Activated CD4-positive, alpha-beta T cell treated with anti-CD3 and anti-CD28 coated beads, Interleukin-2, amount 10 ng/mL, durations not matched to agents 7 days and 5 days (primary cell): Measurements from ENCODE around the gene EPHB2. TPM values are rescaled to one million over a fixed set of nuclear protein-coding genes. Genes with fewer than 3 reads are reported as not detected.

Source experiments
- CTCF ChIA-PET: fragments of 350-600 bp; sonication (Branson Sonifier 250); formaldehyde crosslinking; loops from one replicate; lab custom pipeline; 2021; ENCODE audit warnings: antibody characterized with exemption; lab: Charles Lee
- POLR2A ChIA-PET: fragments of 350-600 bp; sonication (Branson Sonifier 250); formaldehyde crosslinking; loops from one replicate; lab custom pipeline; 2021; ENCODE audit warnings: antibody characterized with exemption; lab: Charles Lee
- DNase-seq: peaks from one replicate; pipeline ENCODE4 v3.0.0-alpha.2; 2020
- H3K27ac Mint-ChIP-seq: one replicate; pipeline ENCODE4 v1.8.0; 2021; ENCODE audit warnings: mild to moderate bottlenecking, moderate library complexity, mixed read lengths
- H3K27me3 Mint-ChIP-seq: one replicate; pipeline ENCODE4 v1.8.0; 2021; ENCODE audit warnings: mixed read lengths
- H3K36me3 Mint-ChIP-seq: one replicate; pipeline ENCODE4 v1.8.0; 2021; ENCODE audit warnings: low read depth, mixed read lengths
- H3K4me1 Mint-ChIP-seq: one replicate; pipeline ENCODE4 v1.8.0; 2021; ENCODE audit warnings: mixed read lengths
- H3K4me3 Mint-ChIP-seq: one replicate; pipeline ENCODE4 v1.8.0; 2021; ENCODE audit warnings: mild to moderate bottlenecking, moderate library complexity, mixed read lengths
- H3K9me3 Mint-ChIP-seq: one replicate; pipeline ENCODE4 v1.8.0; 2021; ENCODE audit warnings: mixed read lengths
- total RNA-seq, 2 experiments: library from RNA; stranded (reverse); gene quantifications; one replicate each; pipeline ENCODE4 v1.2.3, GENCODE V29; 2021

EPHB2 gene
- total RNA-seq, 2 experiments from 2014 or later = 0.08 TPM; not detected in 1

DNA sequence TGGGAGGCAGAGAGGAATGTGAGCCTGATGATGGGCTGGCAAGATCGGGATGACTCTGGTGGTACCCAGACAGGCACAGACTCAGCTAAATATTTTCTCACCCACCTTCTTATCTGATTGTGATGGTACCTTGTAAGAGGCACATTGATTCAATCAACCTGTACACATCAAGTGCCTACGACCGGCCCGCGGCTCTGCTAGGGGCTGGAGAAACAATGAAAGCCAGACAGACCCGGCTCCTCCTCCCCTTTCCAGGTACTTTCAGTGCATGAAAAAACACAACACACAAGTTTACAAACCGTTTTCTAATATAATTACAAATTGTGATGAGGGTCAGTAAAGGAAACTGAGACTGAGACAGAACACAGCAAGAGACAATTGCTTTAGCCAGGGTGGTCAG, 147.0 kb downstream of the EPHB2 start:
- no peaks in the 10 kb centered on the region for H3K4me1 Mint-ChIP-seq
- DNase-seq = no peak
- peaks cover 2% of the 10 kb centered on the region for H3K27me3 Mint-ChIP-seq
- no peaks in the 10 kb centered on the region for H3K36me3 Mint-ChIP-seq
- no peak overlapping the region for H3K4me3 Mint-ChIP-seq
- ChIA-PET CTCF (no interaction called here), POLR2A (no interaction called here)
- H3K27ac Mint-ChIP-seq = no peak overlapping the region
- no peaks in the 10 kb centered on the region for H3K9me3 Mint-ChIP-seq

DNA sequence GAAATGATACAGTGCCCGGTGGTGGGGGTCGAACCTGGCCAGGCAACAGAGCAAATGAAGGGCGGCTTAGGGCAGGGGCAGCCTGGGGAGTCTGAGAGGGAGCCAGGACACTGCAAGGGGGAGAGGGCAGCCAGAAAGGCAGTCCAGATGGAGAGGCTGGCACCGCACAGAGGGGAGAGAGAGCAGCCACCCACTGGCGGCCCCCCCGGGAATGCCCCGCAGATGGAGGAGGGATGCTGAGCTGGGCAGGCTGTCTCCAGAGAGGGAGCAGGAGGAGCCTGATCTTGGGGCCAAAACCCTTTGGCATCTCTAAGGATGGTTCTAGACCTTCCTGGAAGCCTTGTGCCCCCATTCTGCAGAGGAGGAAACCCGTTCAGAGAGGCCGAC, 149.8 kb downstream of the EPHB2 start:
- H3K9me3 Mint-ChIP-seq = no peaks in the 10 kb centered on the region
- CTCF ChIA-PET = no interaction called here
- POLR2A ChIA-PET = no interaction called here

DNA sequence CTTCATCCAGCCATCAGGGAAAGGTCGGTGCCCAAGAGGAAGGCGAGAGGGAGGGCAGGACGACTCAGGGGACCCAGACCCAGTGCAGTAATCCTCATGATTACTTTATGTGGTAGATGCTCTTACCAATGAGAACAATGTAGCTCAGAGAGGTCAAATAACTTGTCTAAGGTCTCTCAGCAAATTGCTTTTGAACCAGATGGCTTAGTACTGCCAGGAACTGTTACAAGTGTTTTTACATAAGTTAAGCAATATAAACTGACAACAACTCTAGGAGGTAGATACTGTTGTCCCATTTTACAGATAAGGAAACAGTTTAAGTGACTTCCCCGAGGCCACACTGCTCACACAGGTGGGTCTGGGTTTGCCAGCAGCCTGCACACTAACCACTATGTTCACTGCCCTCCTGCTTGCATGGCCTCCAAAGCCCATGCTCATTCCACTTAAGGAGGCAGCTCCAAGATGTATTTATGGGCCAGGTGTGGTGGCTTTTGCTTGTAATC, 150.3 kb downstream of the EPHB2 start:
- no peak overlapping the region for H3K27ac Mint-ChIP-seq

More for the DNA sequence above, 149.8 kb downstream of the EPHB2 start:
- no peak for DNase-seq
- Mint-ChIP-seq H3K4me3 (no peak overlapping the region), H3K27me3 (no peaks in the 10 kb centered on the region), H3K36me3 (no peaks in the 10 kb centered on the region), H3K27ac (no peak overlapping the region), H3K4me1 (no peaks in the 10 kb centered on the region)

DNA sequence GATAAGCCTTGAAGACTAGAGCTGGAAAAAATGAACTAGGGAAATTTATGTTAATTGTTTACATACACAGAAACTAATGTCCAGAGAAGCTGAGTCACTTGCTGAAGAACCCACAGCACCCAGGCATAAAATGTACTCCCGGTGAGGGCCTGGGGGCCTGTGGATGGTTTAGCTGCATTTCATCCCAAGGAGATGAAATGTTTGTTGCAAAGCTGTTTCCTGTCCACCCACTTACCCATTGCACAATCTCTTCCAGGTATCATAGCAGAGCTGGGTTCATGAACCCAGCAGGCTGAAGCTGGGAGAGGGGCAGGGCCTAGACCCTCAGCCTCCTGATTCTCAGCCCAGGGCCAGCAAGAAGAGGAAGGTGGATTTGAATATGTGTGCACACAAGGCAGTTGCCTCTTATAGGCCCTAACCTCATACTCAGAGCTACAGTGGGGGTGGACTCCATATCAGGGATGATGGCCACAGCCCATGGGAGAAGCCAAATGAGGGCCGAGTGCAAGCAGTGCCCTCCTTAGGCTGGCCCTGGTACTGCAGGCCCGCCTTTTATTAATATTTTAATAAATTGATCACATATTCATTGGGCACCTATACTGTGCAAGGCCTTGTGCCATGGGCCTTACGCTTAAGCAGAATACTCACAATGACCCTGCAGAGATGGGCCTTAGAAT, 151.3 kb downstream of the EPHB2 start:
- Mint-ChIP-seq H3K36me3 (no peaks in the 10 kb centered on the region), H3K4me3 (no peak overlapping the region), H3K27me3 (peaks cover 2% of the 10 kb centered on the region), H3K4me1 (no peaks in the 10 kb centered on the region), H3K27ac (no peak overlapping the region), H3K9me3 (no peaks in the 10 kb centered on the region)
- no peak for DNase-seq
- ChIA-PET POLR2A (no interaction called here), CTCF (interaction anchor here (0.8 to 1.0 kb wide), 2 partner anchors 10 to 13 kb away, joined by 3 read pairs; no protein-coding TSS in a partner anchor)

More for the DNA sequence above, 150.3 kb downstream of the EPHB2 start:
- no peaks in the 10 kb centered on the region for H3K9me3 Mint-ChIP-seq
- H3K36me3 Mint-ChIP-seq = no peaks in the 10 kb centered on the region
- no peaks in the 10 kb centered on the region for H3K27me3 Mint-ChIP-seq
- ChIA-PET CTCF (no interaction called here), POLR2A (no interaction called here)
- H3K4me1 Mint-ChIP-seq = no peaks in the 10 kb centered on the region
- no peak overlapping the region for H3K4me3 Mint-ChIP-seq
- DNase-seq = no peak

DNA sequence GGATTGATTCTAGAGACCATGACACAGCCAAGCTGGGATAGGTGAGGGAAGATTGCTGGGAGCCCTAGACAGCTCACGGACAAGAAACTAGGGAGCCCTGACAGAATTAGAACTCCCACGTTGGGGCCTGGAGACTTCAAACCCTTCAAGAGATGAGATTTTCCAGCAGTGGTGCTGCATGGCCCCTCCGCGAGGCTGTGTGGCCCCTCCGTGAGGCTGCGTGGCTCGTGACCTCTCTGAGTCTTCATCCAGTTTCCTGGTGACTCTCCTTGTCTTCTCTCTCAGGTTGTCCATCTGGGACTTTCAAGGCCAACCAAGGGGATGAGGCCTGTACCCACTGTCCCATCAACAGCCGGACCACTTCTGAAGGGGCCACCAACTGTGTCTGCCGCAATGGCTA, 152.1 kb downstream of the EPHB2 start:
- H3K27me3 Mint-ChIP-seq = peaks cover 2% of the 10 kb centered on the region
- no peak overlapping the region for H3K4me3 Mint-ChIP-seq
- POLR2A ChIA-PET = no interaction called here
- H3K9me3 Mint-ChIP-seq = no peaks in the 10 kb centered on the region
- CTCF ChIA-PET = no interaction called here
- no peak for DNase-seq
- H3K27ac Mint-ChIP-seq = no peak overlapping the region
- no peaks in the 10 kb centered on the region for H3K36me3 Mint-ChIP-seq
- no peaks in the 10 kb centered on the region for H3K4me1 Mint-ChIP-seq

DNA sequence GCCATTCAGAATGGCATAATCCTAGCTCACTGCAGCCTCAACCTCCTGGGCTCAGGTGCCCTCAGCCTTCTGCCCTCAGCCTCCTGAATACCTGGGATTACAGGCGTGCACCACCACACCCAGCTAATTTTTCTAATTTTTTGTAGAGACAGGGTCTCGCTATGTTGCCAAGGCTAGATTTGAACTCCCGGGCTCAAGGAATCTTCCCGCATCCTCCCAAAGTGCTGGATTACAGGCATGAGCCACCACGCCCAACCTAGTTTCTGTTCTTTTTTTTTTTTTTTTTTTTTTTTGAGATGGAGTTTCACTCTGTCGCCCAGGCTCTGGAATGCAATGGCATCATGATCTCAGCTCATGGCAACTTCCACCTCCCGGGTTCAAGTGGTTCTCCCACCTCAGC, 153.1 kb downstream of the EPHB2 start:
- no peak for DNase-seq
- Mint-ChIP-seq H3K36me3 (no peaks in the 10 kb centered on the region), H3K27me3 (peaks cover 2% of the 10 kb centered on the region), H3K4me1 (no peaks in the 10 kb centered on the region), H3K27ac (no peak overlapping the region), H3K4me3 (no peak overlapping the region), H3K9me3 (no peaks in the 10 kb centered on the region)
- POLR2A ChIA-PET = no interaction called here
- CTCF ChIA-PET = interaction anchor here (0.6 kb wide), 1 partner anchor 381 kb away, joined by 5 read pairs; no protein-coding TSS in a partner anchor

DNA sequence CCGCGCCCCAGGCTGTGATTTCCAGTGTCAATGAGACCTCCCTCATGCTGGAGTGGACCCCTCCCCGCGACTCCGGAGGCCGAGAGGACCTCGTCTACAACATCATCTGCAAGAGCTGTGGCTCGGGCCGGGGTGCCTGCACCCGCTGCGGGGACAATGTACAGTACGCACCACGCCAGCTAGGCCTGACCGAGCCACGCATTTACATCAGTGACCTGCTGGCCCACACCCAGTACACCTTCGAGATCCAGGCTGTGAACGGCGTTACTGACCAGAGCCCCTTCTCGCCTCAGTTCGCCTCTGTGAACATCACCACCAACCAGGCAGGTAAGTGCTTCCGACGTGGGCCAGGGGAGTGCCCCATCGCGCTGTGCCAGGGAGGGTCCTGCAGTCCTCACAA, 154.2 kb downstream of the EPHB2 start:
- H3K9me3 Mint-ChIP-seq = no peaks in the 10 kb centered on the region
- peaks cover 2% of the 10 kb centered on the region for H3K27me3 Mint-ChIP-seq
- no peaks in the 10 kb centered on the region for H3K36me3 Mint-ChIP-seq
- no peak overlapping the region for H3K27ac Mint-ChIP-seq
- no peaks in the 10 kb centered on the region for H3K4me1 Mint-ChIP-seq
- ChIA-PET CTCF (no interaction called here), POLR2A (no interaction called here)
- H3K4me3 Mint-ChIP-seq = no peak overlapping the region
- DNase-seq = no peak

DNA sequence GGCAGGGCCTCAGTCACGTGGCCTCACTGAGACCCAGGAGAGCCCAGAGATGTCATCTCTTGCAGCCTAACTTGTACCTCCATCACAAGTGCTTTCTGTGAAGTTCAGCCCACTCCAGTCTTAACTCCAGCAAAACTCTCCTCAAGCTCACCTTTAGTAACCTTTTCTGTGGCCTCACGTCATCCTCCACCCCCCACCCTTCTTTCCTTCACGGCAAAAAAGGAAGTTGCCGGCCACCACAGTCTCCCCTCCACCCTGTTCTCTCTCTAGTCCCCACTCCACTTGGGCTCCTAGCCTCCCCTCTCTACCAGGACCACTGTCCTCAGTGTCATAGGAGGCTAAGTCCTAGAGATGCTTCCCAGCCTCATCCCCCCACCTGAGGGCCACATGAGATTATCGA, 155.1 kb downstream of the EPHB2 start:
- no peaks in the 10 kb centered on the region for H3K36me3 Mint-ChIP-seq
- no peak for DNase-seq
- H3K27me3 Mint-ChIP-seq = peaks cover 2% of the 10 kb centered on the region
- H3K4me3 Mint-ChIP-seq = no peak overlapping the region
- ChIA-PET CTCF (no interaction called here), POLR2A (no interaction called here)
- H3K27ac Mint-ChIP-seq = no peak overlapping the region
- no peaks in the 10 kb centered on the region for H3K4me1 Mint-ChIP-seq
- no peaks in the 10 kb centered on the region for H3K9me3 Mint-ChIP-seq

DNA sequence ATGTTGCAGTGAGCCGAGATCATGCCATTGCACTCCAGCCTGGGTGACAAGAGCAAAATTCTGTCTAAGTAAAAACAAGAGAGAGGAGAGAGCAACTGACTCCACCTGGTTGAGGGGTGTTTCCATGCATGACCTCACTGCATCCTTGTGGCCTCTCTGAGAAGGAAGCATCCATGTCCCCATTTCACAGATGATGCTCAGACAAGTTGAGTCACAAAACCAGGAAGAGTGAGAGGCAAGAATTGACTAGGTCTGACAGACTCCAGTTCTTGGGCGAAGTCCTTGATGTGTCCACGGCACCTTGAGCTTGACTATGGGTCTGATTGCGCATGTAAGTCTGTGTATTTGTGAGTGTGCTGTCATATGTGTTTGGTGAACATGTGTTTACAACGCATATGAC, 156.2 kb downstream of the EPHB2 start:
- H3K27ac Mint-ChIP-seq = no peak overlapping the region
- peaks cover 2% of the 10 kb centered on the region for H3K27me3 Mint-ChIP-seq
- H3K4me3 Mint-ChIP-seq = no peak overlapping the region
- ChIA-PET POLR2A (no interaction called here), CTCF (interaction anchor here (0.6 kb wide), 1 partner anchor 244 kb away, joined by 5 read pairs; no protein-coding TSS in a partner anchor)
- no peak for DNase-seq
- no peaks in the 10 kb centered on the region for H3K4me1 Mint-ChIP-seq
- no peaks in the 10 kb centered on the region for H3K9me3 Mint-ChIP-seq
- no peaks in the 10 kb centered on the region for H3K36me3 Mint-ChIP-seq

DNA sequence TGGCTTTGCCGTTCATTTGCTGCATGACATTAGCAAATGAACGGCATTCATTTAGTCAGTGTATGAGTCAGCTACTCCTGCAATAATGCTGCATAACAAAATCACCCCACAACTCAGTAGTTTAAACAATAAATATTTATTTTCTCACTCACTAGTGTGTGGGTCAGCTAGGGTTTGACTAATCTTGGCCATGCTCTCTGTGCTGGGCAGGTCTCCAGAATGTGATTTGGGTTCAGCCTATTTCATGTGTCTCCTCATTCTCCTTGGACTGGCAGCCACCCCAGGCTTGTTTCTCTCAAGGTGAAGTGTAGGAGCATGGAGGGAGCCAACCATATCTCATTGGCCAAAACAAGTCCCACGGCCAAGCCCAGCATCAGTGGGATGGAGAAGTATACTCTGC, 157.7 kb downstream of the EPHB2 start:
- Mint-ChIP-seq H3K36me3 (no peaks in the 10 kb centered on the region), H3K4me1 (no peaks in the 10 kb centered on the region), H3K9me3 (no peaks in the 10 kb centered on the region), H3K4me3 (no peak overlapping the region), H3K27ac (no peak overlapping the region), H3K27me3 (peaks cover 2% of the 10 kb centered on the region)
- CTCF ChIA-PET = interaction anchor here (0.7 kb wide), 1 partner anchor 167 kb away, joined by 4 read pairs; no protein-coding TSS in a partner anchor
- POLR2A ChIA-PET = no interaction called here
- DNase-seq = no peak

DNA sequence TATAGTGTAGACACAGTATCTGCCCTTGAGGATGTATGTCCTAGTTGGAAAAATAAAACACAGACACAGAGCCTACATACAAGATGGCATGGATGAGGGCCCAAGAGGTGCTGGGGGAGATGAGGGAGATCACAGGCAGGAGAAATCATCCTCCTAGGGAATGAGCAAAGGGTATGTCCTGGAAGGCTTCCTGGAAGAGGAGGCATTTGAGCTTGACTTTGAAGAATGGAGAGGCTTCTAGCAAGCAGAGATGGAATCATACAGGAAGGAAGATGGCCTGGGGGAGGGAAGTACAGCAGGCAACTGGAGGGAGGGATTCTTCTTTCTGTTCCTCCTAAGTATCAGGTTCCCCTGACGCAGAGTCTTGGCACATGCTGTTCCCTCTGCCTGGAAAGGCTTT, 158.7 kb downstream of the EPHB2 start:
- Mint-ChIP-seq H3K4me3 (no peak overlapping the region), H3K9me3 (no peaks in the 10 kb centered on the region), H3K4me1 (no peaks in the 10 kb centered on the region), H3K27ac (no peak overlapping the region), H3K27me3 (peaks cover 2% of the 10 kb centered on the region), H3K36me3 (no peaks in the 10 kb centered on the region)
- ChIA-PET CTCF (no interaction called here), POLR2A (no interaction called here)
- no peak for DNase-seq

DNA sequence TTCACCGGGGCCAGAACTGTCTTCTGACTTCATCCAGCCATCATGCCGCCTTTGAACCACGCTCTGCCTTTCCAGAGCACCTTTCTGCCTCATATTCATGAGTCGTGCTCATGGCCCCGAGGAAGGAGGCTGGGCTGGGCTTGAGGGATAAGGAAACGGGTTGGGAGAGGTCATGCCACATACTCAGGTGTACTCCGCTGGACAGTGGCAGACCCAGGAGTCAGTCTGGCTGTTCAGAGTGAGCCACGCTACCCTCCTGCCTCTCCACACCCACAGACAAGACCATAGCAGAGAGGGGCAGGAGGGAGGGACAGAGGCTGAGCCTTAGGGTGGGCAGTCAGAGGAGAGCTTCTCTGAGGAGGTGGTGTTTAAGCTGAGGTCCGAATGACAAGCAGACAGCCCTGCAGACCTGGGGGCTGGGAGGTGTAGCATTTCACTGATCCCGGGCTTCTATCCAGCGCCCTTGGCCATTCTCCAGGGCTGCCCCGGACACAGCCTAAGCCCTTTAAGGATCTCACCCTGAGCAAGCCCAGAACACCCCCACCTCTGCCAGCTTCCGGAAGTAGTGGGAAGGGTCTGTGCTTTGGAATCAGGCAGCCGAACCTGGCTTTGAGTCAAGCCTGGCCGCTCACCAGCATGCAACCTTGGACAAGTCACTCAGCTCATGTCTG, 159.7 kb downstream of the EPHB2 start:
- no peaks in the 10 kb centered on the region for H3K4me1 Mint-ChIP-seq
- H3K4me3 Mint-ChIP-seq = no peak overlapping the region
- H3K27ac Mint-ChIP-seq = no peak overlapping the region
- DNase-seq = no peak
- POLR2A ChIA-PET = interaction anchor here (0.6 kb wide), 1 partner anchor 167 kb away, joined by 3 read pairs; no protein-coding TSS in a partner anchor
- no peaks in the 10 kb centered on the region for H3K36me3 Mint-ChIP-seq
- CTCF ChIA-PET = no interaction called here
- peaks cover 2% of the 10 kb centered on the region for H3K27me3 Mint-ChIP-seq
- no peaks in the 10 kb centered on the region for H3K9me3 Mint-ChIP-seq

DNA sequence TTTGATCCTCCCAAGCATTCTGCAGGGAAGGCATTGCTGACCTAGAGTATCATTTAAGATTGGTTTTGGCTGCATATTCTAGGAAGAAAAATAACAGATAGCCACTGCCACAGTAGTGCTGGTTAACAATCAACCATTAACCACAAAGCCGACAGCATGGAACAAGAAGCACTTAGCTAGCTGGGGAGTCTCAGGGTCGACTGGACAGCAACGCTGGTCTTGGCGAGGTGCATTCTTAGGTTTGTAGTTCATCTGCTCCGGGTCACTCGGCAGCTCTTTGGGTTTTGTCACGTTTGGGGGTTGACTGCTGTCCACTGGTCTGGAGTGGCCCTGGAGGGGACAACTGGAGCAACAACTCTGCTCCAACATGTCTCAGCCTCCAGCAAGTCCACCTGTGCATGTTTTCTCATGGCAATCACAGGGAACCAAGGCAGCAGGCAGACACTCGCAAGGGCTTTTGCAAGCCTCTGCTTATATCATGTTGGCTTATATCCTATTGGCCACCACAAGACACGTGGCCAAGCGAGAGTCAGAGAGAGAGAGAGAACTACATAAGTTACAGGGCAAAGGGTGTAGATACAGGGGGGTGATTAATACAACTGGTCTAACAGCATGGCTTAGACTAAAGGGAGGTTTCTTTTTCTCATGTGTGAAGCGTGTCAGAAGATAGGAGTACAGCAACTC, 162.5 kb downstream of the EPHB2 start:
- no peaks in the 10 kb centered on the region for H3K36me3 Mint-ChIP-seq
- H3K9me3 Mint-ChIP-seq = no peaks in the 10 kb centered on the region
- ChIA-PET CTCF (no interaction called here), POLR2A (no interaction called here)
- H3K4me1 Mint-ChIP-seq = no peaks in the 10 kb centered on the region
- no peak for DNase-seq
- no peaks in the 10 kb centered on the region for H3K27me3 Mint-ChIP-seq
- no peak overlapping the region for H3K27ac Mint-ChIP-seq
- no peak overlapping the region for H3K4me3 Mint-ChIP-seq
